SK-N-MC (cell line): ENCODE measurements around the gene NKAIN2.

Source experiments
- EZH2 ChIP-seq: fragments of 200-600 bp; sonication (generic); IDR thresholded peaks from one replicate; pipeline ENCODE4 v1.6.1; 2017; ENCODE audit warnings: antibody characterized with exemption
- POLR2AphosphoS5 ChIP-seq: IDR thresholded peaks from 2 replicates; pipeline ENCODE4 v1.6.1; 2012; ENCODE audit warnings: mild to moderate bottlenecking, low read depth, low read length, borderline replicate concordance

GRCh38 chr6:124742971-124743370 is 939.3 kb downstream of the NKAIN2 start:
- no peak for TF ChIP-seq EZH2
- TF ChIP-seq POLR2AphosphoS5, result no peak
